ENCODE data around the gene RAG2. TPM values are rescaled to one million over a fixed set of nuclear protein-coding genes. Genes with fewer than 3 reads are reported as not detected.

RAG2 gene
- total and polyA plus RNA-seq, 9 donors: not detected

GRCh38 chr11:36622431-36623136, 24.5 kb upstream of the RAG2 start:
- Histone ChIP-seq H3K36me3 (no peaks in the 10 kb centered on the region), H3K4me1 (ENCODE audit: insufficient read depth) (peaks cover 4% of the 10 kb centered on the region), H3K9me3 (no peaks in the 10 kb centered on the region), H3K27ac (no peak overlapping the region), H3K4me3 (no peak overlapping the region), H3K27me3 (no peaks in the 10 kb centered on the region)
- no peak for TF ChIP-seq POLR2A (IDR thresholded peaks at IDR 0.05)
- no peak for TF ChIP-seq EP300 (IDR thresholded peaks at IDR 0.05)
- TF ChIP-seq CTCF (IDR thresholded peaks at IDR 0.05): no peak
- intact Hi-C loops (cut with DNase I): loop anchor here in 1 of 4 donors (10.0 kb wide), 1 partner anchor 58 kb away; the partner anchor contains the start of gene RAG1
- 79 to 80% (median 80%) methylated on average over 3 of the region's 3 CpGs for WGBS, 3 donors
- DNase-seq: no peak

GRCh38 chr11:36620246-36620645, 22.2 kb upstream of the RAG2 start:
- intact Hi-C loops (cut with DNase I): loop anchor here in 1 of 4 donors (10.0 kb wide), 1 partner anchor 55 kb away; the partner anchor contains the start of gene RAG1
- H3K27ac ChIP-seq: no peak overlapping the region
- no peaks in the 10 kb centered on the region for H3K9me3 ChIP-seq
- H3K27me3 ChIP-seq: no peaks in the 10 kb centered on the region
- no peak for DNase-seq
- TF ChIP-seq EP300 (IDR thresholded peaks at IDR 0.05) (no peak), CTCF (IDR thresholded peaks at IDR 0.05) (no peak), POLR2A (IDR thresholded peaks at IDR 0.05) (no peak)
- H3K4me1 ChIP-seq (ENCODE audit: insufficient read depth): peaks cover 4% of the 10 kb centered on the region
- no peaks in the 10 kb centered on the region for H3K36me3 ChIP-seq
- no peak overlapping the region for H3K4me3 ChIP-seq

DNA sequence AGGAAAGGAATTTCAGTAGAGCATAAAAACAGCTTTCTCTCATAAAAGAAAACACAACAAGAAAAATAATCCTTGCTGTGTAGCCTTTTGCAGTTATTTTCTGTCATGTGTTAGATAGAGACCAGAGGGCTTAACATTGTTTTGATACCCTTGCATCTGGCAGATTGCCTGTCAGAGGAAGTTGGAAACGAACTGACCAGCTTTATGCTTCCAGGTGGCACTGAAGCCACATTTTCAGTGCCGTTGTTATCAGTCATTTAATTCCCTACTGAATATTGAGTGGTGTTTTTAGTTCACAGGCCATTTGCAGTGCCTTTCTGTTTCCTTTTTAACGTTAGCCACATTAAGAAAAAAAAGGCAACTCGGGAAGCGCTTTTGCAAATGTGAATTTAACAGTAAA, 21.5 kb upstream of the RAG2 start:
- DNase-seq: no peak
- Histone ChIP-seq H3K27me3 (no peaks in the 10 kb centered on the region), H3K36me3 (no peaks in the 10 kb centered on the region), H3K27ac (no peak overlapping the region), H3K4me3 (no peak overlapping the region), H3K4me1 (ENCODE audit: insufficient read depth) (peaks cover 4% of the 10 kb centered on the region), H3K9me3 (no peaks in the 10 kb centered on the region)
- TF ChIP-seq POLR2A (IDR thresholded peaks at IDR 0.05) (no peak), CTCF (IDR thresholded peaks at IDR 0.05) (no peak), EP300 (IDR thresholded peaks at IDR 0.05) (no peak)
- WGBS, 3 donors: 8 to 20% (median 10%) methylated on average over 5 of the region's 5 CpGs
- intact Hi-C loops (cut with DNase I): no loop called here

GRCh38 chr11:36618363-36619047, 20.5 kb upstream of the RAG2 start:
- no peaks in the 10 kb centered on the region for H3K27me3 ChIP-seq
- H3K27ac ChIP-seq: no peak overlapping the region
- H3K9me3 ChIP-seq: no peaks in the 10 kb centered on the region
- no peak for DNase-seq
- intact Hi-C loops (cut with DNase I): no loop called here
- H3K4me1 ChIP-seq (ENCODE audit: insufficient read depth): peaks cover 4% of the 10 kb centered on the region
- H3K4me3 ChIP-seq: no peak overlapping the region
- WGBS, 3 donors: 61 to 81% (median 74%) methylated on average over 3 of the region's 3 CpGs
- TF ChIP-seq POLR2A (IDR thresholded peaks at IDR 0.05) (no peak), CTCF (IDR thresholded peaks at IDR 0.05) (no peak), EP300 (IDR thresholded peaks at IDR 0.05) (no peak)
- H3K36me3 ChIP-seq: no peaks in the 10 kb centered on the region
